ENCODE measurements around the gene TAS2R46.

TAS2R46 gene

DNA sequence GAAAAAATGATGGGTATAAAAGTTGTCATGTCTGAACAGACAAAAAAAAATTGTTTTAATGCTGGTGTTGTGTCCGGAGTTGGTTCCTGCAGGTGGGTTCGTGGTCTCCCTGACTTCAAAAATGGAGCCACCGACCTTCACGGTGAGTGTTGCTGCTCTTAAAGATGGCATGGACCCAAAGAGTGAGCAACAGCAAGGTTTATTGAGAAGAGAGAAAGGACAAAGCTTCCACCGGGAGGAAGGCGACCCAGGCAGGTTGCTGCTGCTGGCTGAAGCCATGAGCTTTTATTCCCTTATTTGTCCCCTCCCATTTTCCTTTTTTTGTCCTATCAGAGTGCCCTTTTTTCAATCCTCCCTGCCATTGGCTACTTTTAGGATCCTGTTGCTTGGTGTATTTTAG is 30.8 kb downstream of the TAS2R46 start, which contains the start of gene TAS2R31:
Gene TAS2R31, minus strand, starts transcription at position 101 of the 400 bp plus-strand sequence. Its CDS starts 72 bp downstream, at position 29.
- DNase-seq = no peak

DNA sequence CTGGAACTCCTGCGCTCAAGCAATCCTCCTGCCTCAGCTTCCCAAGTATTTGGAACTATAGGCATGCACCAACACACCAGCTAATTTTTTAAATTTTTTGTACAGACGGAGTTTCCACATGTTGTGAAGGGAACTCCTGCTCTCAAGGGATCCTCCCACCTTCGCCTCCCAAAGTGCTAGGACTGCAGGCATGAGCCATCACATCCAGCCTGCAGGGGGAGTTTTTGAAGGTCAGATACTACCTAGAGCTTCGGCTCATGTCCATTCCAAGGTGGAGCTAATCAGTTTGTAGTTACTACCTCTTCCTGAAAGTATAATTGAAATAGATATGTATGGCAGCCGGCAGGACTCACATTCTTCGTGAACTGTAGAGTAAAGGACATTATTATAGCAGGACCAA is 36.0 kb downstream of the TAS2R46 start:
- DNase-seq = no peak

DNA sequence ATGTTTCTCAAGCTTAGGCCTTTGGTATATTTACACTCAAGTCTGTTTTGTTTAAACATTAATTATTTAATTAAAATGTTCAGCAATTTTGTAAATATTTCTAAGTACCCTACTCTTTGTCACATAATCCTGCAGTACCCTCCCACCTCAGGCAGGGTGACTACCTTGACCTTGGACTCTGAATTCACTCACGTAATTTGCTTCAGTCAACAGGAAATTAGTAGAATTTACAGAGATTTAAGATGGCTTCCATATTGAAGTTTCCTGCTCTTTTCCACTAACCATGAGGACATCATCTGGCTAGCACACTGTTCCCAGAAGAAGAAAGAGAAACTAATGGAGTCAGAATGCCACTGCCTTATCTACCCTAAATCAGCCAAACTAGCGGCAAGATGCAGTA is 38.7 kb downstream of the TAS2R46 start:
- DNase-seq = no peak

DNA sequence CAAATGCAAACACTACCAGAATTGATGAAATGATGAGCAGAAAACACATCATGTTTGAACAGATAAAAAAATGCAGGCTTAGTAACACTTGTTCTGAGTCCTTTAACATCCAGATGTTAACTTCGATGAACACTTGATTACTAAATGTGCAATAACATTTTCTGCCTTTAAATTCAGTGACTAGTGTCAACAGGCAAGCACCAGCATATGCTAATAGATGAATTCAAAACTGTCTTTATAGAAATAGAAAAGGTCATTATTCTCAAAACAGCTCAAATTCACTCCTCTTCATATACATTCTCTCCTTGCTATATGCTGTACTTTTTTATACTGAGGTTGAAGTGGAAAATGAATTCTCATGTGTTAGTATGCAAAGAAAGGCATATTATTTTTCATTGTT is 39.6 kb downstream of the TAS2R46 start, which contains the start of gene TAS2R19:
Gene TAS2R19, minus strand, starts transcription at position 101 of the 400 bp plus-strand sequence. Its CDS starts 49 bp downstream, at position 52.
- no peak for DNase-seq

DNA sequence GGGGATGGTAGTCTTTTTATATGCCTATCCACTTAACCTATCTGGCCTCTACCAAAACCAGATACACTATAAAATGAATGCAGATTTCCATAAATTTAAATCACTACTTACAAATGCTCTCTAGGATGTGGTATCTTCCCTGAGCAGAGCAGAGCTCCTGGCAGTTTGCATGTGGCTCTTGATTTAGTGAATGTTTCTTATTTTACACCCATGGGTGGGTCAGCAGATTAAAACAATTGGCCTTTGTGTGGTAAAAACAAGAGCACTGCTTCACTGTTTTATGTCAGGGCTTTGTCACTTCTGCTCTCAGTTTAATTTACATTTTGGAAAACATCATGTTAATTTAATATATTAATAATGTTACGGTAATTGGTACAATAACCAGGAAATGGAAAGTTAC is 45.2 kb downstream of the TAS2R46 start:
- DNase-seq = no peak

DNA sequence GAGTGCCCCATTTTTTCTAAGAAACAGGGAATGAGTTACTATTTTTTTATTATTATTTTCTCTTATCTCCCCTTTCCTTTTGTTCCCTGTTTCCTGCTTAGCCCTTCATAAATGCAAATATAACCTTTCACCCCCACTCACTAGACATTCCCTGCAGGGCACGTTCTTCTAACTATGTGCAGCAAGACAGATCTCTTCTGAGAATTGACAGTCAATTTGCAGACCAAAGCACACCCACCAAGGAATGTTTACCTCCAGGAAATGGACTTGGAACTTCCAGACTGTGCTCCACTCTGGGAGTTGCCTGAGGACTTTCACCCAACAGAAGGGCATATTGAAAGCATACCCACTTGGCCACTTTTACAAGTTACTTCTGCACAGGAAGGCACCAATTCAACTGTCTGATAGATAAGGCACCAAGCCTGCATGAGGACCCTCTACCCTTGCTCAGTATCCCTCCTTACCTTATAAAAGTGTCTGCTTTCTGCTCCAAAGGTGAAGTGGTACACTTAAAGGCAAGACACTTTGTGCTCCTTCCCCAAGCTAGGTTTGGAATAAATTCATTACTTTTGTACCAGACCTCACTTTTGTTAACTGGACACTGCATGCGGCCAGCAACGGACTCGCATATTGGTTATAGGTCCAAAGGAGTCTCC is 46.2 kb downstream of the TAS2R46 start:
- DNase-seq = no peak

DNA sequence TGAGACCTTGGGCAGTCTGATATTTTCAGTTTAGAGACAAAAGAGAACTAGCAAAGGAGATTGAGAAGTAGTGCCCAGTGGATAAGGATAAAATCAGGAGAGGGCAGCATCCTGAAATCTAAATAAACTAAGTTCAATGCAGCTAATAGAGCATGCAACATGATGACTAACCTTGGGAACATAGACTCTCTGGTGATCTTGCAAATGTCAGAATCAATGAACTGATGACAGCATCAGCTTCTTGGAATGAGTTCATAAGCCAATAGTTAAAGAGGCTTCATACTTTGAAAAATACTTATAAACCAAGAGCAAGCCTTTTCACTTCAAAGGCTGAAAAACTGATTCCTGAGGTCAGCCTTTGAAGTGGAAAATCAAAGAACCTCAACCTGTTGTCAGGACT is 47.9 kb downstream of the TAS2R46 start:
- DNase-seq = no peak

All from DMS153 (cell line).